Measurements from ENCODE around the gene SLC16A8. TPM values are rescaled to one million over a fixed set of nuclear protein-coding genes. Genes with fewer than 3 reads are reported as not detected.
A peak's percentile ranks its signal among the peaks of the same experiment; 100 is the strongest.

SLC16A8 gene
- total and polyA plus RNA-seq, 9 of the 15 experiments (the other 6 are each of a cell fraction or from before 2014, with no cell fraction given) = not detected

DNA sequence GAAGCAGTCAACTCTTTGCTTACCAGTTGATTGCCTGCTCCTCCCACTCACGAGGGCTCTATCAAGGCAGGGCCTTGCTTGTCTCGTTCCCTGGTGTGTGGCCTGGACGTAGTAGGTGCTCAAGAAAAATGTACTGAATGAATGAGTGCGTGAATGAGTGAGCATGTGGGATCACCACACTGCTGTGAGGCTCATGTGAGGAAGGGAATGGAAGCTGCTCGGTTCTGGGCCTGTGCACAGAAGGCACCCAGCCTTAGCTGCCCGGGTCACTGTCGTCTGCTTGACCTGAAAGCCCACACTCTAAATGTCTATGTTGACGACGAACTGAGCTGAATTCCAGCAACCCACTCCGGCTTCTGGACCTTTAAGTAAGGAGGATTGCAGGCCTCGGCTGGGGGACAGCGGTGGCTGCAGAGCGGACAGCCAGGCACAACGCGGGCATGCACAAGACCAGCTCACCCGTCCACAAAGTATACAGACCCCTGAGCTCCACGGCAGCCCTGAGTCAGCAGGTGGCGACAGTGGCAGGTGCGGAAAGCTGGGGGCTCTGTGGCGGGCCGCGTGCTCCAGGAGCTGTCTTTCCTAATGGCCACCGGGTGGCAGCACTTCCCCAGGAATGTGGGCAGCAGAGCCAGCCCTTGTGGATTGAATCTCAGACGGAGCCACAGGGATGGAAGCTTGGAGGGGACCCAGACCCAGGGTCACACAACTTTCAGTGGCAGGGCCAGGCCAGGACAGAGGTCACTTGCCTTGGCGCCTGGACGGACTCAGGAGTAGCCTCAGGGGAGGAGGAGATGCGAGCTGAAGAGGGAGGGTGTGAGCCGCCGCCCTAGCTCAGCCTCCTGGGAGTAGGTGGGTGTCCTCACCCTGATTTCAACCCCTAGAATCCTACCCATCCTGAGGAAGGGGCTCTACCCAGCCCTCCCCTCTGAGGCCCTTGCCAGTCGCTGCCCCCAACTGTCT lies 31.8 kb downstream of the SLC16A8 start (continued):
- TF ChIP-seq, protein P1, sequence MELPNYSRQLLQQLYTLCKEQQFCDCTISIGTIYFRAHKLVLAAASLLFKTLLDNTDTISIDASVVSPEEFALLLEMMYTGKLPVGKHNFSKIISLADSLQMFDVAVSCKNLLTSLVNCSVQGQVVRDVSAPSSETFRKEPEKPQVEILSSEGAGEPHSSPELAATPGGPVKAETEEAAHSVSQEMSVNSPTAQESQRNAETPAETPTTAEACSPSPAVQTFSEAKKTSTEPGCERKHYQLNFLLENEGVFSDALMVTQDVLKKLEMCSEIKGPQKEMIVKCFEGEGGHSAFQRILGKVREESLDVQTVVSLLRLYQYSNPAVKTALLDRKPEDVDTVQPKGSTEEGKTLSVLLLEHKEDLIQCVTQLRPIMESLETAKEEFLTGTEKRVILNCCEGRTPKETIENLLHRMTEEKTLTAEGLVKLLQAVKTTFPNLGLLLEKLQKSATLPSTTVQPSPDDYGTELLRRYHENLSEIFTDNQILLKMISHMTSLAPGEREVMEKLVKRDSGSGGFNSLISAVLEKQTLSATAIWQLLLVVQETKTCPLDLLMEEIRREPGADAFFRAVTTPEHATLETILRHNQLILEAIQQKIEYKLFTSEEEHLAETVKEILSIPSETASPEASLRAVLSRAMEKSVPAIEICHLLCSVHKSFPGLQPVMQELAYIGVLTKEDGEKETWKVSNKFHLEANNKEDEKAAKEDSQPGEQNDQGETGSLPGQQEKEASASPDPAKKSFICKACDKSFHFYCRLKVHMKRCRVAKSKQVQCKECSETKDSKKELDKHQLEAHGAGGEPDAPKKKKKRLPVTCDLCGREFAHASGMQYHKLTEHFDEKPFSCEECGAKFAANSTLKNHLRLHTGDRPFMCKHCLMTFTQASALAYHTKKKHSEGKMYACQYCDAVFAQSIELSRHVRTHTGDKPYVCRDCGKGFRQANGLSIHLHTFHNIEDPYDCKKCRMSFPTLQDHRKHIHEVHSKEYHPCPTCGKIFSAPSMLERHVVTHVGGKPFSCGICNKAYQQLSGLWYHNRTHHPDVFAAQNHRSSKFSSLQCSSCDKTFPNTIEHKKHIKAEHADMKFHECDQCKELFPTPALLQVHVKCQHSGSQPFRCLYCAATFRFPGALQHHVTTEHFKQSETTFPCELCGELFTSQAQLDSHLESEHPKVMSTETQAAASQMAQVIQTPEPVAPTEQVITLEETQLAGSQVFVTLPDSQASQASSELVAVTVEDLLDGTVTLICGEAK (IDR thresholded peaks at IDR 0.05) = no peak
- TF ChIP-seq, protein P1 (CRISPR knock-in tag; IDR thresholded peaks at IDR 0.05) = no peak
- TF ChIP-seq SMAD1 (IDR thresholded peaks at IDR 0.05; ENCODE audit: low read depth, low read length, partially characterized antibody) (no peak), NRF1 (conservative IDR thresholded peaks at IDR 0.05 in 1 of 2, IDR thresholded peaks at IDR 0.05 in 1 of 2) (no peak), CBX1 (IDR thresholded peaks at IDR 0.05; ENCODE audit: low read depth) (no peak), ZNF668 (CRISPR knock-in tag; IDR thresholded peaks at IDR 0.05) (no peak), MTA1 (IDR thresholded peaks at IDR 0.05; ENCODE audit: borderline replicate concordance) (no peak), ELF2 (CRISPR knock-in tag; IDR thresholded peaks at IDR 0.05) (no peak), CSDE1 (IDR thresholded peaks at IDR 0.05) (no peak), ZNF75A (CRISPR knock-in tag; IDR thresholded peaks at IDR 0.05) (no peak), SAFB (IDR thresholded peaks at IDR 0.05; ENCODE audit: borderline replicate concordance, low read depth, low read length) (no peak), SP1 (CRISPR knock-in tag; IDR thresholded peaks at IDR 0.05) (0 out of 2 replicates have a peak, but pooled peaks have one; percentile 38)
- TF ChIP-seq, protein P2, sequence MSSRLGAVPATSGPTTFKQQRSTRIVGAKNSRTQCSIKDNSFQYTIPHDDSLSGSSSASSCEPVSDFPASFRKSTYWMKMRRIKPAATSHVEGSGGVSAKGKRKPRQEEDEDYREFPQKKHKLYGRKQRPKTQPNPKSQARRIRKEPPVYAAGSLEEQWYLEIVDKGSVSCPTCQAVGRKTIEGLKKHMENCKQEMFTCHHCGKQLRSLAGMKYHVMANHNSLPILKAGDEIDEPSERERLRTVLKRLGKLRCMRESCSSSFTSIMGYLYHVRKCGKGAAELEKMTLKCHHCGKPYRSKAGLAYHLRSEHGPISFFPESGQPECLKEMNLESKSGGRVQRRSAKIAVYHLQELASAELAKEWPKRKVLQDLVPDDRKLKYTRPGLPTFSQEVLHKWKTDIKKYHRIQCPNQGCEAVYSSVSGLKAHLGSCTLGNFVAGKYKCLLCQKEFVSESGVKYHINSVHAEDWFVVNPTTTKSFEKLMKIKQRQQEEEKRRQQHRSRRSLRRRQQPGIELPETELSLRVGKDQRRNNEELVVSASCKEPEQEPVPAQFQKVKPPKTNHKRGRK (tag; IDR thresholded peaks at IDR 0.05) = no peak
